ENCODE data around the gene MAPT.

GRCh38 chr17:45886852-45887251 is 7.5 kb upstream of the MAPT start:
- TF ChIP-seq EZH2 (IDR thresholded peaks at IDR 0.05; ENCODE audit: borderline replicate concordance) (no peak), CTCF (IDR thresholded peaks at IDR 0.05; ENCODE audit: poor library complexity) (no peak)
